ENCODE measurements around the gene EXOC3. TPM values are rescaled to one million over a fixed set of nuclear protein-coding genes. Genes with fewer than 3 reads are reported as not detected.

The EXOC3 gene
- total RNA-seq, 1 experiment from 2014 or later: 155 TPM

DNA sequence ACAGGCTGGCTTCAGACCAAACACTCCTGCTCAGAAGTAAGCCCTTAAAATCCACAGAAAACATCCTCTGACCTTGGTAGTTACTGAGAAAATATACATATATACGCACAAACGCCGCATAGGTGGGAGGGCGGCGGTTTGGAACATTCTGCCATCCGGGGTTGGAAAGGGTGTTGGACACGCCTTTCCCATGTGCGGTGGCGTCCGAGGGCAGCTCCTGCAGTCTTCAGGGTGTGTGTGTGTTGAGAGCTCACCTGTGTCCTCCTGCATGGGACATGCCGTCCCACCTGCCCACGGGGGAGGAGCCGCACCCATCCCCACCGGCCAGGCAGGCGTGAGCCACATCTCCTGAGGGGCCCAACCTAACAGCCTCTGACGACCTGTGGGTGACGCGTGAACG, 53.1 kb downstream of the EXOC3 start:
- BruUV-seq (replicated peaks): no TSS peak
- DNase-seq: no peak
- no peak overlapping the region for H3K27ac ChIP-seq
- TF ChIP-seq, protein P1, sequence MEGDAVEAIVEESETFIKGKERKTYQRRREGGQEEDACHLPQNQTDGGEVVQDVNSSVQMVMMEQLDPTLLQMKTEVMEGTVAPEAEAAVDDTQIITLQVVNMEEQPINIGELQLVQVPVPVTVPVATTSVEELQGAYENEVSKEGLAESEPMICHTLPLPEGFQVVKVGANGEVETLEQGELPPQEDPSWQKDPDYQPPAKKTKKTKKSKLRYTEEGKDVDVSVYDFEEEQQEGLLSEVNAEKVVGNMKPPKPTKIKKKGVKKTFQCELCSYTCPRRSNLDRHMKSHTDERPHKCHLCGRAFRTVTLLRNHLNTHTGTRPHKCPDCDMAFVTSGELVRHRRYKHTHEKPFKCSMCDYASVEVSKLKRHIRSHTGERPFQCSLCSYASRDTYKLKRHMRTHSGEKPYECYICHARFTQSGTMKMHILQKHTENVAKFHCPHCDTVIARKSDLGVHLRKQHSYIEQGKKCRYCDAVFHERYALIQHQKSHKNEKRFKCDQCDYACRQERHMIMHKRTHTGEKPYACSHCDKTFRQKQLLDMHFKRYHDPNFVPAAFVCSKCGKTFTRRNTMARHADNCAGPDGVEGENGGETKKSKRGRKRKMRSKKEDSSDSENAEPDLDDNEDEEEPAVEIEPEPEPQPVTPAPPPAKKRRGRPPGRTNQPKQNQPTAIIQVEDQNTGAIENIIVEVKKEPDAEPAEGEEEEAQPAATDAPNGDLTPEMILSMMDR (conservative IDR thresholded peaks at IDR 0.05): no peak
- TF ChIP-seq EZH2 (IDR thresholded peaks at IDR 0.05; ENCODE audit: low read depth): no peak
- H3K9me3 ChIP-seq (ENCODE audit: insufficient read depth, low read depth): no peaks in the 10 kb centered on the region
- H2AFZ ChIP-seq: no peak overlapping the region
- H3K36me3 ChIP-seq (ENCODE audit: low read depth): no peaks in the 10 kb centered on the region
- H3K4me3 ChIP-seq: no peak overlapping the region
- ChIA-PET POLR2A (ENCODE audit: unreplicated experiment) (no interaction called here), CTCF (no interaction called here)
- intact Hi-C loops (cut with micrococcal nuclease; ENCODE audit: unreplicated experiment): no loop called here
- H3K79me2 ChIP-seq (ENCODE audit: low read depth): no peaks in the 10 kb centered on the region
- H3K4me2 ChIP-seq: no peak overlapping the region
- no peaks in the 10 kb centered on the region; the same call in 1 of the 2 replicates for H4K20me1 ChIP-seq (ENCODE audit: insufficient read depth)
- H3F3A ChIP-seq (ENCODE audit: insufficient read depth, low read depth): no peaks in the 10 kb centered on the region
- no peaks in the 10 kb centered on the region for H3K9me2 ChIP-seq (ENCODE audit: insufficient read depth)
- H3K27me3 ChIP-seq (ENCODE audit: insufficient read depth, low read depth): peaks cover 87% of the 10 kb centered on the region
- H3K4me1 ChIP-seq (replicated peaks; ENCODE audit: insufficient read depth): no peaks in the 10 kb centered on the region

DNA sequence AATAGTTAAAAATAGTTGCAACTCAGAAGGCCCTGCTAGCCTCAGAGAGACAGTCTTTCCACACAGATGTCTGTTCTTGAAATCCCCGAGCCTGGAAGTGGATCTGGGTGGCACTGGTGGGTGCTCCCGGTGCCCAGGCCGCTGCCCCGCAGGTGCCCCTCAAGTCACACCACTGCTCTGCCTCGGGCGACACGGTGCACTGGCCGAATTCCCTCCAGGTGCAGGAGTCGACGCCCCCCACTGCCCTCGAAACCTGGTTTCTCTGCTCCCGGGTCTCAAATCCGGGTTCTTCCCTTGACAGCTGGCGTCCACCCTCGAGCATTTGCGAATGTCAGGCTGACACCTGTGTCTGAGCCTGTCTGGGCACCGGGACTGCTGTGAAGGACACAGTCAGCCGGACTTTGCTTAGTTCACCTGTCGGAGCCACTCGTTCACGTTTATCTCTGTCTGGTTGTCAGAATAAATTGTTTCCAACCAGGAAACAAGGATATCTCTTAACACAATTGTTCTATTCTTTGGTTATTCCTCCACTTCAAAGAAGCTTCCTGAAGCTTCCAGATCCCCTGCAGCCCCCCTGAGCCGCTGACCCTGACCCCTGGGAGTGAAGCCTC, 54.2 kb downstream of the EXOC3 start:
- no TSS peak for BruUV-seq (replicated peaks)
- TF ChIP-seq EZH2 (IDR thresholded peaks at IDR 0.05; ENCODE audit: low read depth): no peak
- TF ChIP-seq, protein P1 (conservative IDR thresholded peaks at IDR 0.05): no peak
- CTCF ChIA-PET: interaction anchor here (0.6 to 0.7 kb wide), 2 partner anchors 147 to 1172 kb away, joined by 3 to 4 read pairs; no protein-coding TSS in a partner anchor
- no peak overlapping the region for H3K27ac ChIP-seq
- no peaks in the 10 kb centered on the region for H3K36me3 ChIP-seq (ENCODE audit: low read depth)
- H3F3A ChIP-seq (ENCODE audit: insufficient read depth, low read depth): no peaks in the 10 kb centered on the region
- no peaks in the 10 kb centered on the region; the same call in 1 of the 2 replicates for H4K20me1 ChIP-seq (ENCODE audit: insufficient read depth)
- no peak overlapping the region for H2AFZ ChIP-seq
- no peak for DNase-seq
- POLR2A ChIA-PET (ENCODE audit: unreplicated experiment): no interaction called here
- intact Hi-C loops (cut with micrococcal nuclease; ENCODE audit: unreplicated experiment): no loop called here
- no peak overlapping the region for H3K4me3 ChIP-seq
- H3K4me2 ChIP-seq: no peak overlapping the region
- H3K9me2 ChIP-seq (ENCODE audit: insufficient read depth): no peaks in the 10 kb centered on the region
- H3K9me3 ChIP-seq (ENCODE audit: insufficient read depth, low read depth): no peaks in the 10 kb centered on the region
- H3K79me2 ChIP-seq (ENCODE audit: low read depth): no peaks in the 10 kb centered on the region
- H3K27me3 ChIP-seq (ENCODE audit: insufficient read depth, low read depth): peaks cover 90% of the 10 kb centered on the region
- H3K4me1 ChIP-seq (replicated peaks; ENCODE audit: insufficient read depth): no peaks in the 10 kb centered on the region

DNA sequence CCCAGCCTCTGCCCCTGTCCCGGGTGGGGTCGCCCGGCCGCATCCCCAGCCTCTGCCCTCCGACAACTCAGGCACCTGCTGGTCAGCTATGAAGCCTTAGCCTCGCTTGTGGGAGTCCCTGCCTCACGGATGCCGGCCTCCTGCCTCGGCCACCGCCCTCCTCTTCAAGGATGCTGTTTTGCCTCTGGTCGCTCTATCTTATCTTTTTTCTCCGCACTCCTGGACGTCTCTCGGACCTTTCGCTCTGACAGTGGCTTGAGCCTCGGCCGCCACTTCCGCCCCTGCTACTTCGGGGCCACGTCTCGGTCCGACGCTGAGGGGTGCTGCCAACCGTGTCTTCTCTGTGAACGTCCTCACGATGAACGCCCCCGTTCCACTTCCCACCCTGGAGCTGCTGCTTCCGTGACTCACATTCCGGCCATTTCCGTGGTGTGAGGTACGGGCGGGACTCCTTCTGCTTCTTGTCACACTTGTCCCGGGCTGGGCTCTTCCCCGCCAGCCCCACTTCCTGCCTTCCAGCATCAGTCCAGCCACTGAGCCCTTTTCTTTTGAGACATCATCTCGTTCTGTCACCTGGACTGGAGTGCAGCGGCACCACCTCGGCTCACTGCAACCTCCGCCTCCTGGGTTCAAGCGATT, 55.0 kb downstream of the EXOC3 start:
- Histone ChIP-seq H4K20me1 (ENCODE audit: insufficient read depth) (no peaks in the 10 kb centered on the region; the same call in 1 of the 2 replicates), H3K4me3 (no peak overlapping the region), H3F3A (ENCODE audit: insufficient read depth, low read depth) (no peaks in the 10 kb centered on the region), H3K27me3 (ENCODE audit: insufficient read depth, low read depth) (peaks cover 91% of the 10 kb centered on the region), H3K9me2 (ENCODE audit: insufficient read depth) (no peaks in the 10 kb centered on the region), H3K9me3 (ENCODE audit: insufficient read depth, low read depth) (no peaks in the 10 kb centered on the region), H3K79me2 (ENCODE audit: low read depth) (no peaks in the 10 kb centered on the region), H3K4me1 (replicated peaks; ENCODE audit: insufficient read depth) (no peaks in the 10 kb centered on the region), H3K27ac (no peak overlapping the region), H3K4me2 (no peak overlapping the region), H3K36me3 (ENCODE audit: low read depth) (no peaks in the 10 kb centered on the region), H2AFZ (no peak overlapping the region)
- no TSS peak for BruUV-seq (replicated peaks)
- TF ChIP-seq EZH2 (IDR thresholded peaks at IDR 0.05; ENCODE audit: low read depth): no peak
- TF ChIP-seq, protein P1 (conservative IDR thresholded peaks at IDR 0.05): no peak
- DNase-seq: no peak
- ChIA-PET POLR2A (ENCODE audit: unreplicated experiment) (no interaction called here), CTCF (no interaction called here)
- intact Hi-C loops (cut with micrococcal nuclease; ENCODE audit: unreplicated experiment): no loop called here

Measured in PC-9 (cell line).